H1 (cell line): ENCODE measurements around the gene DHX29.

Experiments
- CEBPB ChIP-seq: IDR thresholded peaks from 2 replicates; pipeline ENCODE4 v1.6.1; 2012; ENCODE audit warnings: low read depth, low read length
- CTCF ChIP-seq, 3 experiments: IDR thresholded peaks; 1 replicate in 2 of 3; 2 replicates in 1 of 3; pipeline versions ENCODE4 v1.5.1 to v1.6.1; 2011; ENCODE audit warnings: low read length in 3 of 3, mild to moderate bottlenecking in 3 of 3, inconsistent platforms in 2 of 3, low read depth in 1 of 3, moderate library complexity in 1 of 3; ENCODE audit not compliant: insufficient read depth in 1 of 3; ENCODE audit errors: control extremely low read depth in 1 of 3
- EGR1 ChIP-seq: IDR thresholded peaks from 2 replicates; pipeline ENCODE4 v1.6.1; 2011; ENCODE audit warnings: low read depth, low read length, borderline replicate concordance
- EZH2 ChIP-seq: fragments of 200-600 bp; sonication (generic); IDR thresholded peaks from 2 replicates; pipeline ENCODE4 v1.7.1; 2012; ENCODE audit warnings: low read depth, mild to moderate bottlenecking, moderate library complexity, low read length, inconsistent platforms; ENCODE audit not compliant: severe bottlenecking
- GABPA ChIP-seq: IDR thresholded peaks from 2 replicates; pipeline ENCODE4 v1.6.1; 2011; ENCODE audit warnings: mild to moderate bottlenecking, low read length, moderate library complexity, borderline replicate concordance; ENCODE audit not compliant: insufficient read depth
- HDAC2 ChIP-seq, 2 experiments: fragments of 300-600 bp in 1 of 2; sonication (generic) in 1 of 2; IDR thresholded peaks; 2 replicates each; pipeline ENCODE4 v1.6.1; 2011 to 2012; ENCODE audit warnings: low read depth in 2 of 2, low read length in 2 of 2, mild to moderate bottlenecking in 2 of 2, moderate library complexity in 2 of 2, borderline replicate concordance in 1 of 2, inconsistent platforms in 1 of 2
- NANOG ChIP-seq: IDR thresholded peaks from 2 replicates; pipeline ENCODE4 v1.6.1; 2011; ENCODE audit warnings: low read length, low read depth, mild to moderate bottlenecking, inconsistent platforms; ENCODE audit not compliant: insufficient read depth, poor library complexity, severe bottlenecking
- POLR2A ChIP-seq, 2 experiments: IDR thresholded peaks; 1 replicate in 1 of 2; 2 replicates in 1 of 2; pipeline ENCODE4 v1.6.1; 2011; ENCODE audit warnings: low read depth in 2 of 2, low read length in 2 of 2, mild to moderate bottlenecking in 2 of 2; ENCODE audit errors: control extremely low read depth in 1 of 2
- RAD21 ChIP-seq, 2 experiments: IDR thresholded peaks in 1 of 2; conservative IDR thresholded peaks in 1 of 2; 2 replicates each; pipeline ENCODE4 v1.6.1; 2011; ENCODE audit warnings: low read depth in 2 of 2, low read length in 2 of 2, improper control_type of control experiment in 1 of 2, inconsistent platforms in 1 of 2, mild to moderate bottlenecking in 1 of 2, moderate library complexity in 1 of 2
- RBBP5 ChIP-seq: IDR thresholded peaks from 2 replicates; pipeline ENCODE4 v1.7.1; 2012; ENCODE audit warnings: low read depth, mild to moderate bottlenecking, inconsistent platforms, low read length, moderate library complexity, borderline replicate concordance
- RFX5 ChIP-seq: IDR thresholded peaks from 2 replicates; pipeline ENCODE4 v1.6.1; 2011; ENCODE audit warnings: low read depth, low read length, improper control_type of control experiment, borderline replicate concordance
- SP2 ChIP-seq: IDR thresholded peaks from 2 replicates; pipeline ENCODE4 v1.6.1; 2012; ENCODE audit warnings: mild to moderate bottlenecking, low read length, inconsistent platforms
- SRF ChIP-seq: IDR thresholded peaks from 2 replicates; pipeline ENCODE4 v1.6.1; 2011; ENCODE audit warnings: mild to moderate bottlenecking, low read depth, low read length, moderate library complexity
- ZNF274 ChIP-seq: IDR thresholded peaks from 2 replicates; pipeline ENCODE4 v1.7.0; 2012; ENCODE audit warnings: low read length, borderline replicate concordance; ENCODE audit errors: extremely low read depth

- TF ChIP-seq SP2 (no peak), CTCF (IDR thresholded peaks at IDR 0.05; ENCODE audit: control extremely low read depth in 1 of 3, insufficient read depth in 1 of 3, low read depth in 1 of 3, low read length in 3 of 3) (no peak), SRF (no peak), ZNF274 (no peak), POLR2A (IDR thresholded peaks at IDR 0.05; ENCODE audit: control extremely low read depth in 1 of 2, low read depth in 2 of 2, low read length in 2 of 2) (no peak), EZH2 (no peak), RBBP5 (no peak), EGR1 (no peak), RFX5 (no peak), HDAC2 (IDR thresholded peaks at IDR 0.05; ENCODE audit: borderline replicate concordance in 1 of 2, low read depth in 2 of 2, low read length in 2 of 2) (no peak), CEBPB (no peak), GABPA (no peak), RAD21 (IDR thresholded peaks at IDR 0.05 in 1 of 2, conservative IDR thresholded peaks at IDR 0.05 in 1 of 2; ENCODE audit: low read depth in 2 of 2, low read length in 2 of 2) (no peak), NANOG (no peak)
Observed at GRCh38 chr5:55258339-55258738, 49.2 kb downstream of the DHX29 start.
